Esophagus muscularis mucosa (tissue), 3 donors: ENCODE results near the gene VNN1.

Source experiments
- CTCF ChIP-seq, 3 experiments: fragments of 200-600 bp in 2 of 3; fragments of 450-650 bp in 1 of 3; sonication (generic) in 2 of 3; IDR thresholded peaks; one replicate each; pipeline ENCODE4 v1.5.1; 2017 to 2019; ENCODE audit warnings: antibody characterized with exemption in 3 of 3, mild to moderate bottlenecking in 2 of 3, moderate library complexity in 1 of 3
- POLR2AphosphoS5 ChIP-seq, 2 donors: sonication (generic); formaldehyde crosslinking; IDR thresholded peaks; one replicate each; pipeline ENCODE4 v1.6.1; 2017; ENCODE audit warnings: antibody characterized with exemption in 2 of 2

- no peak for TF ChIP-seq POLR2AphosphoS5 (IDR thresholded peaks at IDR 0.05)
- TF ChIP-seq CTCF (IDR thresholded peaks at IDR 0.05) = no peak
Measured at GRCh38 chr6:132728616-132729015, 14.8 kb upstream of the VNN1 start.
